ENCODE measurements around the gene KCNAB2.
A peak's percentile ranks its signal among the peaks of the same experiment; 100 is the strongest.
"Not testable (repeated sequence)": the region's sequence is repeated elsewhere in the genome, so short reads cannot be mapped to it uniquely, and the experiment has no call there.

The KCNAB2 gene

GRCh38 chr1:6053206-6053546 lies 7.5 kb downstream of the KCNAB2 start:
- DNase-seq (ENCODE audit: low read depth, low spot score) = no peak

GRCh38 chr1:6054596-6054995 lies 8.9 kb downstream of the KCNAB2 start:
- no peak for DNase-seq (ENCODE audit: low read depth, low spot score)

- DNase-seq (ENCODE audit: low read depth, low spot score) = no peak
These were observed 10.9 kb downstream of the KCNAB2 start for GRCh38 chr1:6056572-6056948.

DNA sequence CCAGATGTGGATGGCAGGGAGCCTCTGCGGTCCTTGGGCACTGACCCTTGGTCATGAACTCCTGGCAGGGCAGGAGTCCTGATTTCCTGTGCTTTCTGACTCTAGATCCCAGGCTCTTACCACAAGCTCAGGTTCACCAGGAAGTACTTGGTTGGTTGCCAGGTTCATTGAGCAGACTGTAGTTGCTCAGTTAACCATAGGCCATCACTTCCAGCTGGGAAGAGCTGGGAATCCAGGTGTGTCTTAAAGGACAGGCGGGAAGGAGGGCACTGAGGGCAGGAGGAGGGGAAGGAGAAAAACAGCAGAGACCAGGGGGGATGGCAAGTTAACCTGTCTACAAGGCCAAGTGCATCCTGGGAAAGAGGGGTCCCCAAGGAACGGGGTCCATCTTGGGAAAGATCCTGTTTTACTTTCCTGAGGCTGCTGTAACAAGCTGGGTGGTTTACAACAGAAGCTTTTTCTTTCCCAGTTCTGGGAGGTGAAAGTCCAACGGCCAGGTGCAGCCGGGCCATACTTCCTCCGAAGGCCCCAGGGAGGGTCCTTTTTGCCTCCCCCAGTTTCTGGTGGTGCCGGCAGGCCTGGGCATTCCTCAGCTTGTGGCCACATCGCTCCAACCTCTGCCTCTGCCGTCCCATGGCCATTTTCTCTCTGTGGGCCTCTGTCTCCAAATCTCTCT lies 11.6 kb downstream of the KCNAB2 start:
- no peak for DNase-seq (ENCODE audit: low read depth, low spot score)

DNA sequence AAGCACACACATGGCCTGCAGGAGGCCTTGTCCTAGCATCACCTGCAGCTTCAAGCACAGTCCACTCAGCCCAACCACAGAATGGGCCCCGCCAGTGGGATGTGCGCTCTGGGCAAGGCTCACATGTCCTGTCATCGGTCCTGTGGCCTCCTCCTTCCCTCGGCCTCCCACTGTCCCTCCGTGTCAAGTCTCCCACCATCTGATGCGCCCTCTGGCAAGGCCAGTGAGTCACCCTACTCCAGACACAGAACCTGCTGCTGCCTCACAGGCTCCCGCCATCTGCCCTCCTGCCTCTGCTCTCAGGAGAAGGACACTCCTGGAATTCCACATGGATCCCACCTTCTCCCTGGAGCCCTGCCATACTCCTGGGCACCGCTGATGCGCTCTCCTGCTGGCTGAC lies 14.2 kb downstream of the KCNAB2 start:
- DNase-seq (ENCODE audit: low read depth, low spot score) = peak; percentile 68

- DNase-seq (ENCODE audit: low read depth, low spot score) = no peak
These were observed 17.0 kb downstream of the KCNAB2 start for GRCh38 chr1:6062670-6063069.

DNA sequence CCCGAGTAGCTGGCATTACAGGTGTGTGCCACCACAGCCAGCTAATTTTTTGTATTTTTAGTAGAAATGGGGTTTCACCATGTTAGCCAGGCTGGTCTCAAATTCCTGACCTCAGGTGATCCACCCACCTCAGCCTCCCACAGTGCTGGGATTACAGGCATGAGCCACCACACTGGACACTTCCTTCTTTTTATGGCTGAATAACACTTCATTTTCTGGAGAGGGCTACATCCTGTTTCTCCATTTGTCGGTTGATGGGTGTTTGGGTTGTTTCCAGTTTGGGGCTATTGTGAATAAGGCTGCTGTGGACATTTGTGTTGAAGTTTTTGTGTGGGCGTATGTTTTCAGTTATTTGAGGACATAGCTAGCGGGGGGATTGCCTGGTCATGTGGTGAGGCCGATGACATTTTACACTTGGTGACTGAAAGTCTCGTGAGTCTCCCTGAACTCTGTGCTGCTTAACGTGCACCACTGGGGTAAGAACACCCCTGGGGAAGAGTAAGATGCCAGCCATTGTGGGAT lies 17.9 kb downstream of the KCNAB2 start:
- not testable (repeated sequence) for DNase-seq (ENCODE audit: low read depth, low spot score)

GRCh38 chr1:6065093-6065858 lies 19.6 kb downstream of the KCNAB2 start:
- peak; percentile 50 for DNase-seq (ENCODE audit: low read depth, low spot score)

- DNase-seq (ENCODE audit: low read depth, low spot score) = no peak
These were observed 21.0 kb downstream of the KCNAB2 start for GRCh38 chr1:6066680-6067079.

GRCh38 chr1:6068073-6068472 lies 22.4 kb downstream of the KCNAB2 start:
- DNase-seq (ENCODE audit: low read depth, low spot score) = no peak

DNA sequence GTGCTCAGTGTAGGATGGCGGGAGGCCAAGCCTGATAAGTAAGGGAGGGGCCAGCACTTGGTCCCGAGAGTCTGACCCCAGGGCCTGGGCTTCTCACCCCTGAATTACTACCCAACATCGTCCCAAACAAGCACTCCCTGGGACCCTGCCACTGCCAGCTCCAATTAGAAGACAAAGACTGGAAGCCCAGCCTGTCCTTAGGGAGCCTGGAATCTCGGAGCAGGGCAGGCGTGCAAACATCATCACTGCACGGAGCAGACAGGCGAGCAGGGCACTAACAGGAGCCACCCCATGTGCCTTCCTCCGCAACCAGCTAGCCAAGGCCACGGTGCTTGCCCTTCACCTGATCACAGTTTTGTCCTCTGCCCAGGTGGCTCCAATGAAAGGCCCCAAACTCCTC lies 23.2 kb downstream of the KCNAB2 start:
- no peak for DNase-seq (ENCODE audit: low read depth, low spot score)

DNA sequence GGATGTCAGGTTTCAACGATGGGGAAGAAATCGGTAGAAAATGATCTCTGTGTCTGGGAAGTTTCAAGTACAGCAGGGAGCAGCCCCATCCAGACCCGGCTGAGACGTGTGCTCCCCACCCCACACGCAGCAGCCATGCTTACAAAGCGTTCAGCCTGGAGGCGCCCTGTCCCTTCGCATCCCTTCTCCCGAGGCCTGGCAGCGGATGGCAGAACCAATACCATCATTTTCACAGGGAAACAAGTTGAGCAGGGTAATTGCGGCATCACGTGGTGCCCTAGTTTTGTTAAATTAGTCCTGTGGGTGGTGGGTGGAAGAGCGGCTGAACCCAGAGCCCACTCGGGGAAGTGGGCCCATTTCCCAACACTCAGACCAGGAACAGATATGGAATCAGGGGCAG lies 23.9 kb downstream of the KCNAB2 start:
- no peak for DNase-seq (ENCODE audit: low read depth, low spot score)

DNA sequence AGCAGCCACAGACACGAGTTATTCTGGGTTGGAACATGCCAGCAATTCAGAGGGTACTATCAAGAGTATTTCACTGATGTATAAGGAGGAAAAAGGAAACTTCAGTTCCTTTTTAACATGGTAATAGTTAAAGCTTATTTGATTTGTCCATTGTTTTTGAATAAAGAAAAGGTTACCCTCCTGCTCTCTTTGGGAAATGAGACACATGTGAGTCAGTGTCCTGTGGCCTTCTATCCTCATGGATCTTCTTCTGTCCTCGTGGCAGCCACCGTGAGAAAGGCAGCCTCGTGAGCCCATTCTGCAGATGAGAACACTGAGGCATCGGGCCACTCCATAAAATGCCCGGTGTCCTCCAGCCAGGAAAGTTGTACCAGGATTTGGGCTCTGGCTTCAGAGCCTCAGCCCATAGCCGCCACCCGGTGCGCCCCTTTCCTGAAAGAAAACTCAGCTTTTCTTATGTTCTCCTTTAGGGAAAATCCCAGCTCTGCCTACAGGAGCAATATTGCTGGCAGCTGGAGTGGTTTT lies 24.8 kb downstream of the KCNAB2 start:
- DNase-seq (ENCODE audit: low read depth, low spot score) = no peak

DNA sequence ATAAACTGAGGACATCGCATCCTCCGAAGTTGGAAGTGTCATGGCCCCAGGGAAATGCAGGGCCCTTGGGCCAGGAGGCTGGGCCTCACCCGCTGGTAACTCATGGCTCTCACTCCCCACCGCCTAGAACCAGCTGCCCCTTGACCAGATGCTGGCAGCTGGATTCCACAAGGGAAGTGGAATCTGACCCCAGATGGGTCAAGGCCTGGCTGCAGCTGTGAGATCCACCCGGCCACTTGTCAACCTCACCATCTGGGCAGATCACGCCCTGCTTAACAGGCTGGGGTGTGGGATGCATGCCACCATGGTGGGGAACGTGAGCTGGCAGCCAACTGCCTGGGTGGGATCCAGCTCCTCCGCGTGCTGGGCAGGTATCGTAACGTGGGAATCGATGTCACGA lies 25.5 kb downstream of the KCNAB2 start:
- DNase-seq (ENCODE audit: low read depth, low spot score) = no peak

DNA sequence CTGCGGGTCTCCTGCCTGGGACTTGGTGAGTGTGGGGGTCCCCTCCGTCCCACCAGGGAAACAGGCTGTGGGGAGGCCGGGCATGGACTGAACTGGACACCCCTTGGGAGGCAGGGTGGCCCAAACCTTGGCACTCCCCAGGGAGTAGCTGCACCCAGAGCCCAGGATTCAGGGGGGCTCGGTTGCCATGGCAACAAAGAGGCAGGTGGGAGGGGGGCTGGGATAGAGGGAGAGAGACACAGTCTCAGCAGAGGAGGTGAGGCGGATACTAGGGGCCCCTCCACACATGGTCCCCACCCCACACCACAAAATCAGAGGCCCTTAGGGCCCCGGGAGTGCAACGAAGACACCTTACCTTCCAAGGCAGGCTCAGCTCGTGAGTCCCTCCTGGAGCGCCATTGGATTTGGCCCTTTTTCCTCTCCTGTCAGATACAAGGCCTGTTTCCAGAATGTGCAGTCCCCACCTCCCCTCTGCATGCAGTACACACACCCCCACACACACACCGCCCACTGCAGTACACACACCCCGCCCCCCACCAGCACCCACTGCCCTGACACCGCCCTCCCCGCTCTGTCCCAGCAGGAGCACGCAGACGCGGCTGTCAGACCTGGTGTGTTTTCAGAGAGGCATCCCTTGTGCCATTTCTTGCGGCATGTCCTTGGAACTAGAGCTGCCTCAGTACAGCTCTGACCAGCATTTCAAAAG lies 27.2 kb downstream of the KCNAB2 start:
- DNase-seq (ENCODE audit: low read depth, low spot score) = no peak

- DNase-seq (ENCODE audit: low read depth, low spot score) = no peak
These were observed 27.9 kb downstream of the KCNAB2 start for GRCh38 chr1:6073480-6074053.

DNA sequence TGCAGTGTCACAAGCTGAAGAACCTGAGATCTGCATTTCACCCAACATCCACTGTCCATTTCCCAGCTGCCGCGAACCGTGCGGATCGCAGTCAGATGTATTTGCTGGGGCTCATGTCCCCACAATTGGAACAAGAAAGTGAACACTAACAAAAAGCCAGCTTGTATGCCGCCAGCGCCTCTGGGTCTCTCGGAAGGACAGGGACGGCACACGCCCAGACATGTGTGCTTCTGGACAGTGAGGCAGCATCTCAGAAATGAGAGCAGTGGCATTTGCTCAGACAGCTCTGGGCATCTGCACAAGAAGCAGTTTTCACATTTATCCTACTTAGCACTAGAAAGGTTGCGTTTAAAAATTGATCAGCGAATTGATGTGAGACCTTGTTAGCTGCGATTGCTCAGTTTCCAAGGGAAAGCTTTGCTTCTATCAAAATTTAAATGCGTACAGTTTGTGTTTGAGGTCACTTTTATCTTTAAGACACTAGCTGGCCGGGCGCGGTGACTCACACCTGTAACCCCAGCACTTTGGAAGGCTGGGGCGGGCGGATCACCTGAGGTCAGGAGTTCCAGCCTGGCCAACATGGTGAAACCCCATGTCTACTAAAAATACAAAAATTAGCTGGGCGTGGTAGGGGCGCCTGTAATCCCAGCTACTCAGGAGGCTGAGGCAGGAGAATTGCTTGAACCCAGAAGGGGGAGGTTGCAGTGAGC lies 28.7 kb downstream of the KCNAB2 start:
- DNase-seq (ENCODE audit: low read depth, low spot score) = no peak

DNA sequence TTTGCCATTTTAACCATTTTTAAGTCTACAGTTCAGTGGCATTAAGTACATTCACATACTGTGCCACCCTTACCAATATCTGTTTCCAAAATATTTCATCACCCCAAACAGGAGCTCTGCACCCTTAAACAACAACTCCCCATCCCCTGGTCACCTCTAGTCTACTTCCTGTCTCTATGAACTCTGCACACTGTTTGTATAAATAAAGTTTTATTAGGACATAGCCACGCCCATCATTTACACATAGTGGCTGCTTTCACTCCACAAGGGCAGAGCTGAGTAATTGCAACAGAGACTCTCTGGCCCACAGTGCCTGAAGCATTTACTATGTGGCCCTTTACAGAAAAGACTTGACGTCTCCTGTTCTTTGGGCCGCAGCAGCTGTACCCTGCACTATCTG lies 30.1 kb downstream of the KCNAB2 start:
- no peak for DNase-seq (ENCODE audit: low read depth, low spot score)

- not testable (repeated sequence) for DNase-seq (ENCODE audit: low read depth, low spot score)
These were observed 31.4 kb downstream of the KCNAB2 start for GRCh38 chr1:6077061-6077460.

GRCh38 chr1:6077506-6077905 lies 31.8 kb downstream of the KCNAB2 start:
- peak; percentile 39 for DNase-seq (ENCODE audit: low read depth, low spot score)

DNA sequence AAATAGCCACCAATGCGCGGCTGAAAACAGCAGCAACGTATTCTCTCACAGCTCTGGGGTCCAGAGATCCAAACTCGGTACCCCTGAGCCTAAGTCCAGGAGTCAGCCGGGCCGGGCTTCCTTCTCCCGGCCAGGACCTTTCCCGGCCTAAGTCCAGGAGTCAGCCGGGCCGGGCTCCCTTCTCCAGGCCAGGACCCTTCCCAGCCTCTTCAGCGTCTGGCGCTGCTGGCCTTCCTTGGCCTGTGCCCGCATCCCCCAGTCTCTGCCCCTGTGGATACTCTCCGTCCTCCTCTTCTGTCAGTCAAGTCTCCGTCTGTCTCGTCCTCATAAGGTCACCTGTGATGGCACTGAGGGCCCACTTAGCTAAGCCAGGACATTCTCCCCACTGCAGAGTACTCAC lies 32.2 kb downstream of the KCNAB2 start:
- DNase-seq (ENCODE audit: low read depth, low spot score) = no peak

Data from ELF-1 (cell line).